Naive thymus-derived CD8-positive, alpha-beta T cell (primary cell): Measurements from ENCODE around the gene MARK2. TPM values are rescaled to one million over a fixed set of nuclear protein-coding genes. Genes with fewer than 3 reads are reported as not detected.
A peak's percentile ranks its signal among the peaks of the same experiment; 100 is the strongest.

Experiments used
- ATAC-seq, 2 donors: fragments of 150-1000 bp; cut with Tn5 transposase in 1 of 2; sonication (Bioruptor Pico), chemical (Tn5 transposase) in 1 of 2; 1 replicate in 1 of 2; 2 replicates in 1 of 2; pipeline ENCODE4 v1.10.0; 2021; ENCODE audit warnings: mild to moderate bottlenecking in 2 of 2, moderate library complexity in 2 of 2
- POLR2A ChIA-PET: fragments of 350-600 bp; sonication (Branson Sonifier 250); formaldehyde crosslinking; loops from one replicate; lab custom pipeline; 2021; ENCODE audit warnings: antibody characterized with exemption; lab: Charles Lee
- DNase-seq, 10 donors: peaks; one replicate each; pipeline versions ENCODE4 v3.0.0 to v3.0.0-alpha.2; 2020 to 2022
- H3K27ac Mint-ChIP-seq, 10 donors: one replicate each; pipeline ENCODE4 v1.8.0; 2020 to 2022; ENCODE audit warnings: mild to moderate bottlenecking in 10 of 10, mixed read lengths in 10 of 10, moderate library complexity in 4 of 10, inconsistent platforms in 1 of 10
- H3K27me3 Mint-ChIP-seq, 5 donors: one replicate each; pipeline ENCODE4 v1.8.0; 2021 to 2022; ENCODE audit warnings: mixed read lengths in 5 of 5
- H3K36me3 Mint-ChIP-seq, 3 donors: one replicate each; pipeline ENCODE4 v1.8.0; 2020 to 2022; ENCODE audit warnings: mixed read lengths in 3 of 3, mild to moderate bottlenecking in 2 of 3, inconsistent platforms in 1 of 3
- H3K4me1 Mint-ChIP-seq, 4 donors: one replicate each; pipeline ENCODE4 v1.8.0; 2021 to 2022; ENCODE audit warnings: mixed read lengths in 4 of 4
- H3K4me3 Mint-ChIP-seq, 10 donors: one replicate each; pipeline ENCODE4 v1.8.0; 2020 to 2022; ENCODE audit warnings: mild to moderate bottlenecking in 10 of 10, mixed read lengths in 10 of 10, moderate library complexity in 6 of 10, inconsistent platforms in 1 of 10
- H3K9me3 Mint-ChIP-seq, 9 donors: one replicate each; pipeline ENCODE4 v1.8.0; 2020 to 2022; ENCODE audit warnings: mixed read lengths in 9 of 9, mild to moderate bottlenecking in 3 of 9, inconsistent platforms in 1 of 9, moderate library complexity in 1 of 9
- polyA plus RNA-seq, 3 donors: library from polyadenylated mRNA; unstranded; fragments of 300-500 nt; fragmentation: Illumina TruSeq; gene quantifications; one replicate each; pipeline ENCODE4 v1.2.3, GENCODE V29; 2021
- total RNA-seq, 8 experiments: library from RNA in 2 of 8; stranded (reverse) in 2 of 8; gene quantifications; one replicate each; pipeline ENCODE4 v1.2.3 and lab custom pipeline; 2021 to 2026

MARK2 gene
- total and polyA plus RNA-seq, 5 experiments from 2014 or later = 37.0 to 74.5 (median 57.0) TPM

DNA sequence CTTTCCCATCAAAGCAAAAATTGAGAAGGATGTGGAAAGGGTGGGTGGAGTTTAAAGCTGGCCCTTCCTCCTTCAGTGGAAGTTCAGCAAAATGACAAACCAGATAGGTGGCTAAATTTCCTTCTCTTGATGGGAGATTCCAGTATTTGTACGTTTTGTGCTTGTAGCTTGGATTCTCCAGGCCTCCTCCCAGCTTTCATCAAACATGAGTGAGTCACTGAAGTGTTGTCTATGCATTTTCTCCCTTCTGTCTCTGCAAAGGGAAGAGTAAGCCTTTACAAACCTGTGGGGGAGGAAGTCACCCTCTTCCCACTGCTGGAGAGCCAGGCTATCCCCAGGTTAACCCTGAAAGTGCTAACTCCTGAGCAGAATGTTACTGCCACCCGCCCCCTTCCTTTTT, 6.4 kb downstream of the MARK2 start:
- Mint-ChIP-seq H3K4me3 (peak overlapping the region in 3 of 10 donors; percentile 7 to 61 (median 58)), H3K36me3 (peaks cover 0 to 71% (median 0%) of the 10 kb centered on the region in 3 donors), H3K27ac (peak overlapping the region in 6 of 10 donors; percentile 9 to 89 (median 58)), H3K4me1 (peaks cover 46 to 89% (median 85%) of the 10 kb centered on the region in 4 donors), H3K9me3 (no peaks in the 10 kb centered on the region), H3K27me3 (no peaks in the 10 kb centered on the region)
- ATAC-seq = no peak
- no peak for DNase-seq
- POLR2A ChIA-PET = interaction anchor here (1.0 to 1.6 kb wide), 3 partner anchors 11 to 46 kb away, joined by 3 to 8 read pairs (median 5); no protein-coding TSS in a partner anchor

DNA sequence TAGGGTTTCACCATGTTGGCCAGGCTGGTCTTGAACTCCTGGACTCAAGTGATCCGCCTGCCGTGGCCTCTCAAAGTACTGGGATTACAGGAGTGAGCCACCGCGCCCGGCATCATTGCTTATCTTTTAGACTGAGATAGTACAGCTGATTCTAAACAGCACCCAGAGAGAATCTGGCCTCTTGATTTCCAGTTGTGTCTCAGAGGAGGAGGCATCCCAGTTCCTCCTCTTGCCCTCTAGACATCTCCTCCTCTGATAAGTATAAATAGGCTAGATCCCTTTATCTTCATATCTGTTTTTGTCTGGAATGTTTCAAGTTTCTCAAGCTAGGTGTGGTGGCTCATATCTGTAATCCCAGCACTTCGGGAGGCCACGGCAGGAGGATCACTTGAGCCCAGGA, 7.0 kb downstream of the MARK2 start:
- Mint-ChIP-seq H3K36me3 (peaks cover 0 to 77% (median 0%) of the 10 kb centered on the region in 3 donors), H3K4me1 (peaks cover 43 to 89% (median 85%) of the 10 kb centered on the region in 4 donors), H3K27me3 (no peaks in the 10 kb centered on the region), H3K27ac (peak overlapping the region in 6 of 10 donors; percentile 21 to 89 (median 61)), H3K4me3 (peak overlapping the region in 2 of 10 donors; percentile 13 to 61), H3K9me3 (no peaks in the 10 kb centered on the region)
- ATAC-seq (no peak), DNase-seq (no peak)
- POLR2A ChIA-PET = interaction anchor here (0.6 to 0.7 kb wide), 3 partner anchors 9 to 61 kb away, joined by 3 to 8 read pairs (median 3); no protein-coding TSS in a partner anchor

DNA sequence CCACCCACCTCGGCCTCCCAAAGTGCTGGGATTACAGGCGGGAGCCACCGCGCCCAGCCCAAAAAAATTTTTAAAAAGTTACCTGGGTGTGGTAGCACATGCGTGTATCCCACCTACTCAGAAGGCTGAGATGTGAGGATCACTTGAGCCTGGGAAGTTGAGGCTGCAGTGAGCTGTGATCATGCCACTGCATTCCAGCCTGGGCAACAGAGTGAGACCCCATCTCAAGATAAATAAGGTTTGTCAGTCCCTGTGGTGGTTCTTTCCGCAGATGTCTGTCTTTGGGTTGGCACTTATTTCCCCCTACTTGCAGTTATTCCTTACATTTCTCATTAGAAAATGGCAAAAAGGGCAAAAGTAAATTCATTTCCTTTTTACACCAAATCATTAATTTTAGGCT, 8.0 kb downstream of the MARK2 start:
- POLR2A ChIA-PET = interaction anchor here (0.7 kb wide), 1 partner anchor 10 kb away, joined by 3 read pairs; no protein-coding TSS in a partner anchor
- peaks cover 0 to 83% (median 0%) of the 10 kb centered on the region in 3 donors for H3K36me3 Mint-ChIP-seq
- no peaks in the 10 kb centered on the region for H3K27me3 Mint-ChIP-seq

DNA sequence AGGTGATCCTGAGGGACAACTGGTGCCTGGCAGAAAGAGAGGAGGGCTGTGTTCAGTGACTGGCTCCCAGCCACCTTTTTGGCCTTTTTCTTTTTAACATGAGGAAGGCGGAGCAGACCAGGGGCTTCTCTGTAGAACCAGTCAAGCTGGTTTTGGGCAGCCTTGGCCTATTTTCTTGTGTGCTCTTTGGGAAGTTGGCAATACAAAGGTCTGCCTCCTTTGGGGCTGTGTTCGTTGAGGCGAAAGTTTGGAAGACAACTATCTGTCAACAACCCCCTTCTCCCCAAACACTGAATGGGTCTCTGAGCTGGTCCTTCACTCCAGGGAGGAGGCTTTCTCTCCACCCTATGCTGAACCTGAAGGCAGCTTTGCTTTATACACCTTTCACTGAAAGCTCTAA, 8.5 kb downstream of the MARK2 start:
- POLR2A ChIA-PET = interaction anchor here (0.6 kb wide), 1 partner anchor 19 kb away, joined by 4 read pairs; no protein-coding TSS in a partner anchor
- Mint-ChIP-seq H3K9me3 (no peaks in the 10 kb centered on the region), H3K27ac (peak overlapping the region; percentile 4 to 89 (median 72))

More for the DNA sequence above, 8.0 kb downstream of the MARK2 start:
- Mint-ChIP-seq H3K27ac (peak overlapping the region in 7 of 10 donors; percentile 52 to 89 (median 75)), H3K4me3 (peak overlapping the region in 3 of 10 donors; percentile 20 to 36 (median 31)), H3K4me1 (peaks cover 43 to 89% (median 85%) of the 10 kb centered on the region in 4 donors), H3K9me3 (no peaks in the 10 kb centered on the region)
- DNase-seq (no peak), ATAC-seq (no peak)

DNA sequence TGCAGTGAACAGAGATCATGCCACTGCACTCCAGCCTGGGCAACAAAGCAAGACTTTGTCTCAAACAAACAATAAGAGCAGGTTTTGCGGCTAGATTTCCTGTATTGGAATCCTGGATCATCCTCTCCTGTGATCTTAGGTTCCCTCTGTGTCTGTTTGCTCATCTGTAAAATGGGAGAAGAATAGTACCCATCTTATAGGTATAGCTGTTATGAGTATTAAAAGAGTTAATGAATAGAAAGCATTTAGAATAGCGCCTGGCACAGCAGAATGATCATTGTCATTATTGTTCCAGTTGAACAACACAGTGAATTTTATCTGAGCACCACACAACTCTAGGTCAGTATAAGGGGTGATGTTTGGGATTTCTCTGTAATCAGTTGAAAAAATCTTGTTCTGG, 10.8 kb downstream of the MARK2 start:
- no peak for ATAC-seq
- Mint-ChIP-seq H3K27ac (peak overlapping the region in 9 of 10 donors; percentile 56 to 95 (median 79)), H3K4me3 (peak overlapping the region in 6 of 10 donors; percentile 18 to 56 (median 26)), H3K36me3 (peaks cover 0 to 75% (median 2%) of the 10 kb centered on the region in 3 donors), H3K27me3 (no peaks in the 10 kb centered on the region), H3K9me3 (no peaks in the 10 kb centered on the region), H3K4me1 (peaks cover 35 to 81% (median 75%) of the 10 kb centered on the region in 4 donors)
- DNase-seq = no peak
- POLR2A ChIA-PET = interaction anchor here (0.6 kb wide), 1 partner anchor 11 kb away, joined by 3 read pairs; no protein-coding TSS in a partner anchor

More for the DNA sequence above, 8.5 kb downstream of the MARK2 start:
- no peaks in the 10 kb centered on the region for H3K27me3 Mint-ChIP-seq
- peak overlapping the region in 5 of 10 donors; percentile 18 to 45 (median 31) for H3K4me3 Mint-ChIP-seq
- H3K4me1 Mint-ChIP-seq = peaks cover 43 to 88% (median 85%) of the 10 kb centered on the region in 4 donors
- peaks cover 0 to 79% (median 0%) of the 10 kb centered on the region in 3 donors for H3K36me3 Mint-ChIP-seq
- DNase-seq (no peak), ATAC-seq (no peak)

DNA sequence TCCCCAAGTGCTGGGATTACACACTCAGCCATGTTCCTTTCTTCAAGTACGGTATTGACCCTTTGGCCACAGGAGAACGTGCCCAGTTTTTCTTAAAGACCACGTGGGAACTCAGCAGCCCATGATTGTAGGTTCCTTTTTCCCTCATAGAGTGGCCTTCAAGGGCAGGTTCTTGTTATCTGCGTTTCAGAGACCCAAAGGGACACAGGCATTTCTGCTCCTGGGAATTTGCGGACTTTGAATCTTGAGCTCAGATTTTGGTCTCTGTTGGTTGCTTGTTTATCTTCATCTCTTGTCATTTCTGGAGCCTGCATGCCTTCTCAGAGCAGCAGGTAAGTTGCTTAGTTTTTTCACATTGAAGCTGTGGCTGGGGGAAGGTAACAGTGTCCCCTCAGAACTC, 12.0 kb downstream of the MARK2 start:
- POLR2A ChIA-PET = interaction anchor here (1.2 to 2.7 kb wide), 2 partner anchors 11 to 18 kb away, joined by 6 to 14 read pairs; partner anchors contain the start of gene MARK2
- Mint-ChIP-seq H3K27me3 (no peaks in the 10 kb centered on the region), H3K36me3 (peaks cover 0 to 70% (median 8%) of the 10 kb centered on the region in 3 donors), H3K9me3 (no peaks in the 10 kb centered on the region), H3K27ac (peak overlapping the region; percentile 42 to 95 (median 90)), H3K4me3 (peak overlapping the region; percentile 45 to 87 (median 71)), H3K4me1 (peaks cover 34 to 79% (median 72%) of the 10 kb centered on the region in 4 donors)
- no peak for DNase-seq
- ATAC-seq = peak in 1 of 2 donors; percentile 8

DNA sequence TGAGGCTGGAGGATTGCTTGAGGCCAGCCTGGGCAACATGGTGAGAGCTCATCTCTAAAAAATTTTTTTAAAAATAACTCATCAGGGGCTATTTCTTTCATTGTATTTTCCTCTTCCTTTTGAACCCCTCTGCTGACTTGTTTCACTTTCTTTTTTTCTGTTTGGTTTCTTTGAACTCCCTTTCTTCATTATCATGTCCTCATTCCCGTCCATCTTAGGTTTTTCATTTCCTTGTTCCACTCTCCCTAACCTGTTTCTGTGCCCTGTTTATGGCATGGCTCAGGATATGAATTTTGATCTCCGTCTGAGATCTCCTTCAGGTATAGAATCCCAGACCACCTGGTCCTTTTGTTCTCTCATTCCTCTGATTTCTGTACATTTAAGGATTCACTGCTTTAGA, 12.5 kb downstream of the MARK2 start:
- H3K9me3 Mint-ChIP-seq = no peaks in the 10 kb centered on the region
- no peaks in the 10 kb centered on the region for H3K27me3 Mint-ChIP-seq
- peak overlapping the region; percentile 45 to 87 (median 71) for H3K4me3 Mint-ChIP-seq
- POLR2A ChIA-PET = interaction anchor here (1.2 to 2.7 kb wide), 2 partner anchors 12 to 18 kb away, joined by 6 to 14 read pairs; partner anchors contain the start of gene MARK2
- peak overlapping the region; percentile 42 to 95 (median 90) for H3K27ac Mint-ChIP-seq
- H3K4me1 Mint-ChIP-seq = peaks cover 34 to 80% (median 72%) of the 10 kb centered on the region in 4 donors
- ATAC-seq (peak; percentile 34 to 39), DNase-seq (peak in 2 of 10 donors; percentile 15 to 25)
- peaks cover 0 to 66% (median 8%) of the 10 kb centered on the region in 3 donors for H3K36me3 Mint-ChIP-seq

DNA sequence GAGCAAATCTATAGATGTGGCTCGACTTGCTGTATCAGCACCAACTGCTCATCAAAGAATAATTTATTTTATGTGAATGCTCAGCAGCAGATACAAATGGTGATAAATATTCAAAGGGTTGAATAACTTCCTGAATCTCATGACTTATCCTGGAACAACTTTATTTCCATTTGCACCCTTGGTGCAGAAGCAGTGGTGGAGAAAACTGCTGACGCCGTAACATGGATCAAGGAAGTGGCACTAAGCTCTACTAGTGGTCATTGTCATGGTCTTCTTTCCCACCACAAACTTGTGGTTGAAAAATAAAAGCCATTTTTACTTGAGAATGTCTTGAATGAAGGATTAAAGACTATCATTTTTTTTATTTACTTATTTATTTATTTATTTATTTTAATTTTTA, 14.6 kb downstream of the MARK2 start:
- POLR2A ChIA-PET = interaction anchor here (1.2 kb wide), 1 partner anchor 35 kb away, joined by 3 read pairs; no protein-coding TSS in a partner anchor
- H3K4me3 Mint-ChIP-seq = no peak overlapping the region
- H3K9me3 Mint-ChIP-seq = no peaks in the 10 kb centered on the region
- no peak for ATAC-seq
- H3K27me3 Mint-ChIP-seq = no peaks in the 10 kb centered on the region
- peak overlapping the region in 3 of 10 donors; percentile 14 to 95 (median 61) for H3K27ac Mint-ChIP-seq
- peaks cover 0 to 57% (median 8%) of the 10 kb centered on the region in 3 donors for H3K36me3 Mint-ChIP-seq
- DNase-seq = no peak
- H3K4me1 Mint-ChIP-seq = peaks cover 23 to 76% (median 66%) of the 10 kb centered on the region in 4 donors

DNA sequence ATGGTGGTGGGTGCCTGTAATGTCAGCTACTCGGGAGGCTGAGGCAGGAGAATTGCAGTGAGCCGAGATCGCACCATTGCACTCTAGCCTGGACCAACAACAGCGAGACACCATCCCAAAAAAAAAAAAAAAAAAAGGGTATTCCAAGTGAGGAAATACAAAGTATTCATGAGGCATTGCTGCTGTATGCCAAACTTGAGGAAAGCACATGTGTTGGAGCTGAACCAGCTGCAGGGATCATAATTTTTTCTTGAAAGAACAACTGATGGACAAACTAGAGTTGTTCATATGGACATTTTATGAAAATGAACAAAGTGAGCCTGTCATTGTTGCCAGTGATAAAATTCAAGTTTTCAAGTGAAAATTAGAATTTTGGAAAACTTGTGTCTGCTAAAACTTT, 15.8 kb downstream of the MARK2 start:
- Mint-ChIP-seq H3K27ac (peak overlapping the region in 9 of 10 donors; percentile 32 to 84 (median 62)), H3K27me3 (no peaks in the 10 kb centered on the region), H3K9me3 (no peaks in the 10 kb centered on the region), H3K36me3 (peaks cover 0 to 50% (median 8%) of the 10 kb centered on the region in 3 donors), H3K4me1 (peaks cover 19 to 77% (median 59%) of the 10 kb centered on the region in 4 donors), H3K4me3 (peak overlapping the region in 2 of 10 donors; percentile 22 to 71)
- POLR2A ChIA-PET = interaction anchor here (0.7 to 2.2 kb wide), 2 partner anchors 9 to 17 kb away, joined by 3 to 5 read pairs; partner anchors contain the start of gene MARK2
- ATAC-seq (no peak), DNase-seq (no peak)

DNA sequence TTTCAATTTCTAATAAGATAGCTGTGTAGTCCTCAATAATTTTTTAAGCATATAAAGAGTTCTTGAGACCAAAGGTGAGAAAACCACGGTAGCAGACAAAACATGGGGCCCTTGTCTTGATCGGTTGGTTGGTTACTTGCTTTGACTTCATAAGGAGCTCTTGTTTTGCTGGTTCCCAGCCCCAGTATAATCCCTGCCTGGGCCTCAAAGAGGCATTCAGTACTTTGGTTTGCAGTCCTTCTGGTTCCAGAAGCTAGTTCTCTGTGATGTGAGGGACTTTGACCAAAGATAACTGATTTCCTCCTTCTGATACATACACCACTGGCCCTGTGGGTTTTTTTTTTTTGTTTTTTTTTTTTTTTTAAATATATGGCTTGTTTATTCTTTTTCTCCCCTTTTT, 17.1 kb downstream of the MARK2 start:
- Mint-ChIP-seq H3K27me3 (no peaks in the 10 kb centered on the region), H3K4me1 (peaks cover 17 to 76% (median 49%) of the 10 kb centered on the region in 4 donors), H3K4me3 (peak overlapping the region in 4 of 10 donors; percentile 12 to 64 (median 26)), H3K27ac (peak overlapping the region in 7 of 10 donors; percentile 43 to 82 (median 56)), H3K9me3 (no peaks in the 10 kb centered on the region), H3K36me3 (peaks cover 0 to 51% (median 8%) of the 10 kb centered on the region in 3 donors)
- POLR2A ChIA-PET = interaction anchor here (0.7 to 2.2 kb wide), 6 partner anchors 9 to 18 kb away, joined by 4 to 8 read pairs (median 5); partner anchors contain the start of gene MARK2
- peak; percentile 23 to 61 for ATAC-seq
- DNase-seq = no peak

DNA sequence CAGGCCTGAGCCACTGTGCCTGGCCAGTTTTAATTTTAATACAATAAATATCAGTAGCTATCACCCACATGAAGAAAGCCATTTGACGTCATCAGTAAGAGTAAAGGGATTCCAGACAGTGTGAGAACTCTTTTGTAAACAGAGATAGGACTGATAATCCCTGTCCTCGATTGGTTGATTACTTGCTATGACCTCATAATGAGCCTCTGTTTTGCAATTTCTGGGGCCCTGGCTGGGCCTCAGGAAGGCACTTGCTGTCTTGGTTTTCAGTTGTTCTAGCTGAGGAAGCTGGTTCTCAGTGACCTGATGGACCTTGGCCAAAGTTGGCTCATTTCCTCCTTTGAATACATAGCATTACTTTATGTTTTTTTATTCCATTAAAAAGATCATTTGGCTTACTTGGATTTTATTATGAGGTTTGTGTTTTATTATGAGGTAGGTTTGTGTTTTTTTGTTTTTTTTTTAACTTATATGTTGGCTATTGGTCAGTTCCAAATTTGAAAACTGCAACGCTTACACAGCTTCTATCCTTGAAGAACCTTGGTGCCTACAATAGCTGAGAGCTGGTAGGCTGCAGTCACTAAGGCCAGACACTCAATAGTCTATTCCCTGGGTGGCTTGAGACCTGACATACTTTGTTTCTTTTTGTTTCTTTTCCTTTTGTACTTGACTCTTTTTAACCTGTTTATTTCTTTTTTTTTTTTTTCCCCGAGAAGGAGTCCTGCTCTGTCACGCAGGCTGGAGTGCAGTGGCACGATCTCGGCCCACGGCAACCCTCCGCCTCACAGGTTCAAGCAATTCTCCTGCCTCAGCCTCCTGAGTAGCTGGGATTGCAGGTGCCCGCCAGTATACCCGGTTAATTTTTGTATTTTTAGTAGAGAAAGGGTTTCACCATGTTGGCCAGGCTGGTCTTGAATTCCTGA, 20.0 kb downstream of the MARK2 start:
- Mint-ChIP-seq H3K4me3 (no peak overlapping the region), H3K36me3 (peaks cover 0 to 42% (median 8%) of the 10 kb centered on the region in 3 donors), H3K27me3 (no peaks in the 10 kb centered on the region), H3K4me1 (peaks cover 12 to 68% (median 41%) of the 10 kb centered on the region in 4 donors), H3K27ac (peak overlapping the region in 8 of 10 donors; percentile 9 to 75 (median 46)), H3K9me3 (no peaks in the 10 kb centered on the region)
- ATAC-seq (no peak), DNase-seq (no peak)
- POLR2A ChIA-PET = interaction anchor here (0.6 to 0.9 kb wide), 2 partner anchors 59 to 114 kb away, joined by 3 to 4 read pairs; no protein-coding TSS in a partner anchor
